ENCODE data around the gene OSBPL3.

Gene OSBPL3

DNA sequence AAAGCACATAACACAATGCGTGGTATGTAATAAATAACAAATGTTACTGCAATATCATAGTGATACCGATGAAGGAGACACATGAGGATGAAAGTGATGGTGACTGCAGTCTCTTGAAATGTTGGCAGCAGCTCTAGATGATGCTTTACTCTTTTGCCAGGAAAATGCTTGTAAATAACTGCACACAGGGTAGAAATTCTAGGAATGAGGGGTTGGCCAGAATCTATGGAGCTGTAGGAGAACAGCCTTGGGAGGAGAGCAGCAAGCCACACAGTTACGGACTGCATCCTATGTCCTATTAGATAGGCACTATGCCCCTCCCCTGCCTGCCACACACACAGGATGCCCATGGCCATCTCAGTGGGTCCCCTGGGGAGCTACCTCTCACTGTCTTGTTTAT lies 125.1 kb downstream of the OSBPL3 start:
- DNase-seq = no peak

DNA sequence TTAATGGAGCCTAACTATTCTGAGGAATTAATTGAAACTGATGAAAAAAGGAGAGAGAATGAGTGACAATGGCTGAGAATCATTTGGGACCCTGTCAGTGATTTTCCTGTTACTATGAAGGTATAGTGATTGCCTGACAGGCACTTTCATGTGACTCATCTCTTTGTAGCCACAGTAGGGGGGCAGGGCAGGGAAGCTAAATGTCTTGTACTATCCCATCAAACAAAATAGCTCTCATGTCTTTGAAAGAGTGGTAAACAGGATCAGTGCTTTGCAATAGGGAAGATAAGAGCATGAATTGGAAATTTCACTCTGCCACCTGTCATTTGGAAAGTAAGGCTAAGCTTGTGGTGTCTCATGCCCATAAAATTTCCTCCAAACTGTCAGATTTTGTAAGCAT lies 128.2 kb downstream of the OSBPL3 start:
- DNase-seq = no peak

- no peak for DNase-seq
Observed at GRCh38 chr7:24848878-24849277, 131.1 kb downstream of the OSBPL3 start.

DNA sequence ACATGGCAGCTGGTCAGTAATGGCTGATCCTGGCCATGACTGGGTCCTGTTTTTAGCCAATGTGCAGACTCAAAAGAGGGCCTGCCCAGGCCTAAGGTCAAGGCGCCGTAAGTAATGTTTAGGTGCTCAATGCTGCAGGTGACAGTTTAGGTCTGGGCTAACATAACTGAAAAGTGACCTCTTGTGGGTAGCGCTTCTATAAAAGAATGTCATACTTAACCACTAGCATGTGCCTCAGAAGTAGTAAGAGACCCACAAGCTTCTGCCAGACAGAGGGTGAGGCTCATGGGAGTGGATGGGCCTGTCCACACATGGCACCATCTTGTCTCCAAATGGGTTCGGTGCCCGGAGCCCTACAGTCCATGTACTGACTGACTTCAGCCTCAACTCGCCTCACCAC lies 132.2 kb downstream of the OSBPL3 start:
- DNase-seq = no peak

DNA sequence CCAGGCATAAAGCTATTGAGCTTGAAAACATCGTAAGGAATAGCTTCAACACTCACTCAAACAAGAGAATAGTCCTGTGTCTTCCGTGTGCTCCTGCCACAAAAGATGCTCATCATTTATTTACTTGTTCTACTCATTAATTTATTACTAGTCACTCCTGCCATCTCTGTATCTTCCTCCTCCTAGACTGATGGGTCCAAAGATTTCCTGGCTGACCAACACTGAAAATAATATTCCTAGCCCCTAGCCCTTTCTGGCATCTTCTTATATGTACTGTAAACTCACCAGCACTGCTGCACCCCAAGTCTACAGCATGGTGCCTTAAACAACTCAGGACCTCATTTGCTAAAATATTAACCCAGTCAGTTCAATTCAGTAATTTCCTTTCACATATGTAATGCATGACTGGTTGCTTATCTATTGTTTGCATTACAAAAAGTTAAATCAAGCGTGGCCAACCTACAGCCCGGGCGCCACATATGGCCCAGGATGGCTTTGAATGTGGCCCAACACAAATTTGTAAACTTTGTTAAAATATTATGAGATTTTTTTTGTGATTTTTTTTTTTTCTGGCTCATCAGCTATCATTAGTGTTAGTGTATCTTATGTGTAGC lies 136.1 kb downstream of the OSBPL3 start:
- no peak for DNase-seq

GRCh38 chr7:24842449-24843241 lies 137.3 kb downstream of the OSBPL3 start:
- no peak for DNase-seq

GRCh38 chr7:24842029-24842428 lies 137.9 kb downstream of the OSBPL3 start:
- no peak for DNase-seq

DNA sequence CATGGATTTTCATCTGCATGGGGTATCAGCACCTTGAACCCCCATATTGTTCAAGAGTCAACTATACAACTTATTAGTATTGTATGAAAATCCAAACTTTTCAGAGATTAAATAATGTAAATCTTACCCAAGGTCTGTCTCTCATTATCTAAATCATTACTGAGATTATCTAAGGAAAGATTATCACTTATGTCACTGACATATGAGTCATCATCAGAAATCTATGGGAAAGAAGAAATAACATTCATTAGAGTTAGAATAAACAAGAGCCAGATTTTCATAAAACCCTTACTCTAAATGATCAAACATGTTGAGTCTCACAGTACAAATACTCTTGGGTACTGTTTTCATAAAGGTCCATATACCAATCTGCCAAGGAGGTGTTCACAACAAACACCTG lies 139.4 kb downstream of the OSBPL3 start:
- no peak for DNase-seq

GRCh38 chr7:24836084-24836483 lies 143.9 kb downstream of the OSBPL3 start:
- no peak for DNase-seq

DNA sequence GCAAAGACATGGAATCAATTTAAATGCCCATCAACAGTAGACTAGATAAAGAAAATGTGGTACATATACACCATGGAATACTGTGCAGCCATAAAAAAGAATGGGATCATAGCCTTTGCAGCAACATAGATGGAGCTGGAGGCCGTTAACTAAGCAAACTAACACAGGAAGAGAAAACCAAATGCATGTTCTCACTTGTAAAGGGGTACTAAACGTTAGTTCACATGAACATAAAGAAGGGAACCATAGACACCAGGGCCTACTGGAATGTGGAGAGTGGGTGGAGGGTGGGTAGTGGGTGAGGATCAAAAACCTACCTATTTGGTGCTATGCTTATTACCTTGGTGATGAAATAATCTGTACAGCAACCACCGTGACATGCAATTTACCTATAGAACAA lies 144.3 kb downstream of the OSBPL3 start:
- no peak for DNase-seq

GRCh38 chr7:24834128-24834798 lies 145.7 kb downstream of the OSBPL3 start:
- DNase-seq = no peak

DNA sequence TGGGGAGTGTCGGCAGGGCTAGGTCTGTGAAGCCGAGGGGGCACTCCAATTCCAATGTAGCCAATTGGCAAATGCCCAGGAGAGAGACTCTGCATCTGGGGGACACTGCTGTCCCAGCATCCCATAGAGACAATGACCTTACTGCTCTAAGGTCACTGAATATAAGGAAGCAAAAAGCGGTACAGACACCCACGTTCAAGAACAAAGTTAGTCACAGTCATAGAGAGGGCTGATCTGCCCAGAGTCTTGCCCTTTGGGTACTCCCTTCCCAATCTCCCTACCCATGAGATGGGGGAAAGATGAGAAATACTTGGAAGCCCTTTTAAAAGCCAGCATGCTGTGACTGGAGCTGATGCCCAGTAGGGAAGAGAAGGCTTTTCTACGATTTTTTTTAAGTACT lies 146.4 kb downstream of the OSBPL3 start:
- no peak for DNase-seq

DNA sequence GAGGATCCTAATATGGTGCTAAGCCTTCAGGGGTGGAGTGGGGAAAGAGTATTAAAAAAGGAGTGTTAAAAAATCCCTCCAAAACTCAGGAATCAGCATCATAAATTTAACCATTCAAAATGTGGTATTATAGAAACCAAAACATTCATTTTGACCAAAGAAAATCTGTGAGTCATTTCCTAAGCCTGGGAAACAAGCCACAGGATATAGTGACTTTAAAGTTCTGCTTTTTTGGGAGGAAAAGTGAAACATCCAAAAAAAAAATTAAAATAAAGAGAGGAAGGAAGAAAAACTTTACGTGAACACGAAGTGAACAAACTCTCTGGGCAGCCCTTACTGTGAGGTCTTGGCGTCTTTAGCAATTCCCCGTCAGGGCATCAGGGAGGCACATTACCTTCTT lies 148.7 kb downstream of the OSBPL3 start:
- no peak for DNase-seq

GRCh38 chr7:24830440-24831050 lies 149.4 kb downstream of the OSBPL3 start:
- no peak for DNase-seq

DNA sequence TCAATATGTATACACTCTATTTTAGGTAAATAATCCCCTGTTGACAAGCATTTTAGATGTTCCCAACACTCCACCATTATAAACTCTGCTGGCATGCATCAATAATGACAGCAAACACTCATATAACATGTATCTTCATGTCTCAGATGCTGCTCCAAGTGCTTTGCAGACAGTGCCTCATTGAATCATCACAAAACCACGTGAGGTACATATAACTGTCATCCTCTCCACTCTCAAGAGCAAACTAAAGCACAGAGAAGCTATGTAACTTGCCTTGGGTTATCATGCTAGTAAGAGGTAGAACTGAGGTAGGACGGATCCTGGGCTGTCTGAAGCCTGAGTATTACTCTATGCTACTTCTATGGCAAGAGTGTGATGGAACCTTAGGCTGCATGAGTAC lies 150.2 kb downstream of the OSBPL3 start:
- no peak for DNase-seq

DNA sequence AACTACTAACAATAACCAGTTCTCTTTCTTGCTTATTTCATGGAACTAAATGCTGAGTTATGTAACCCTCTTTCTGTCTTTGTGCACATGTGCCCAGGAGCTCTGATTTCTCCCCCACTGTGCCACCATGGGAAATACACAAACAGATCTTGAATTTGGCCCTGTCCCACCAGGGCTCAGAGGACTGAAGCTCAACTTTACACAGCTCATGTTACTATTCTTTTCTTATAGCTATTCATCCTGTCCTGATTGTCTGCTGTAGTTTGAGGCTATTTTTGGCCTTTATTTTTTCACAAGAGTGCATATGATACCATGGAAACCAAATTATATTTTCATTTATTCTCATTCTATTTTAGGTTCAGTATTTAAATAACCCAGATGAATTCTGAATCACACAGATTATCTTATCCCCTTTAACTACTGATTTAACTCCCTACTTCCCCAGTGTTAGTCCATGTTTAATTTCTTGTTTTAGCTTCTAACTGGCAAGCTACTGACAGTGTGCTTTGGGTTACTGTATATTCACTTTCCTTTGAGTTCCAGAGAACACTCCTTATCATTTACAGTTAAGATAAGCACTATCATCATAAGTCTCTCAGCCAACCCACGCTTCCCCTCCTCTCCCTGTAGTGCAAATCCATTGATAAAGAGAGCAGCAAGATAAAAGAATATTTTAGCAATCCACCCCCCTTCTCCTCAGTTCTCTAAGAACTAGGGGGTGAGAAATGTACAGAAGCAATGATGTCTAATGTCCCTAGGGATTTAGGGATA lies 150.9 kb downstream of the OSBPL3 start:
- no peak for DNase-seq

- DNase-seq = no peak
Observed at GRCh38 chr7:24827589-24827988, 152.4 kb downstream of the OSBPL3 start.

GRCh38 chr7:24827027-24827426 lies 153.0 kb downstream of the OSBPL3 start:
- no peak for DNase-seq

GRCh38 chr7:24826662-24827020 lies 153.3 kb downstream of the OSBPL3 start:
- DNase-seq = no peak

- DNase-seq = peak; percentile 15
Observed at GRCh38 chr7:24825931-24826661, 153.9 kb downstream of the OSBPL3 start.

- no peak for DNase-seq
Observed at GRCh38 chr7:24825381-24825794, 154.6 kb downstream of the OSBPL3 start.

DNA sequence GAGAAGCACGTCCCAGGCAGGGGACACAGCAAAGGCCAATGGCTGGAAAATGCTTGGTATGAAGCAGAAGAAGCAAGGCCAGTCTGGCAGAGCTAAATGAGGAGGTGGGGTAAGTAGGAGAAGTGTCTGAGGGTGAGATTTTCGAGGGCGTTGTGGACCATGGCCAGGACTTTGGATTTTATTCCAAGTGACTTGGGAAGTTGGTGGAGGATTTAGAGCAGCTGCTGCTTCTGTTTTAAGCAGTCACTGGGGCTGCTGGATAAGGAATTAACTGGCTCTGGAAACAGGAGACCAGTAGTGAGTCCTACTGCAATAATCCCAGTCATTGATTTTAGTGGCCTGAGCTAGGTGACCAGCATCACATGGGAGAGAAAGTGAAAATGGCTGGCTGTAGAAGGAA lies 155.1 kb downstream of the OSBPL3 start:
- no peak for DNase-seq
